HEK293 (cell line): ENCODE measurements around the gene KANSL1.

ENCODE experiments used
- CTCF ChIP-seq: fragments of 450-650 bp; formaldehyde crosslinking; IDR thresholded peaks from 2 replicates; pipeline ENCODE4 v1.5.1; 2016; ENCODE audit warnings: missing biosample characterization, missing genetic modification characterization
- EGR2 ChIP-seq: fragments of 450-650 bp; formaldehyde crosslinking; IDR thresholded peaks from 2 replicates; pipeline ENCODE4 v1.5.1; 2016; ENCODE audit warnings: low read depth, missing biosample characterization, missing genetic modification characterization
- GLI4 ChIP-seq: fragments of 450-650 bp; formaldehyde crosslinking; IDR thresholded peaks from 2 replicates; pipeline ENCODE4 v1.5.1; 2016; ENCODE audit warnings: missing biosample characterization, missing genetic modification characterization
- ZBTB11 ChIP-seq: fragments of 450-650 bp; formaldehyde crosslinking; conservative IDR thresholded peaks from 2 replicates; pipeline ENCODE4 v1.5.1; 2016; ENCODE audit warnings: low read depth, missing biosample characterization, missing genetic modification characterization
- ZNF398 ChIP-seq: fragments of 450-650 bp; formaldehyde crosslinking; IDR thresholded peaks from 2 replicates; pipeline ENCODE4 v1.5.1; 2017; ENCODE audit warnings: missing biosample characterization, missing genetic modification characterization
- ZNF48 ChIP-seq: fragments of 450-650 bp; formaldehyde crosslinking; IDR thresholded peaks from 2 replicates; pipeline ENCODE4 v1.5.1; 2016; ENCODE audit warnings: missing biosample characterization, missing genetic modification characterization
- ZNF488 ChIP-seq: fragments of 450-650 bp; formaldehyde crosslinking; IDR thresholded peaks from 2 replicates; pipeline ENCODE4 v1.5.1; 2016; ENCODE audit warnings: missing biosample characterization, missing genetic modification characterization
- ZNF704 ChIP-seq: fragments of 450-650 bp; formaldehyde crosslinking; IDR thresholded peaks from 2 replicates; pipeline ENCODE4 v1.5.1; 2016; ENCODE audit warnings: missing biosample characterization, missing genetic modification characterization
- ZNF776 ChIP-seq: fragments of 450-650 bp; formaldehyde crosslinking; IDR thresholded peaks from 2 replicates; pipeline ENCODE4 v1.5.0; 2017; ENCODE audit warnings: missing biosample characterization, missing genetic modification characterization, borderline replicate concordance

GRCh38 chr17:46198233-46198632, 5.0 kb upstream of the KANSL1 start:
- TF ChIP-seq ZNF488 (tag by site-specific recombination) (no peak), ZNF776 (tag by site-specific recombination) (no peak), ZNF48 (tag by site-specific recombination) (no peak), CTCF (tag by site-specific recombination) (no peak), EGR2 (tag by site-specific recombination) (no peak), ZNF398 (no peak), ZBTB11 (tag by site-specific recombination) (no peak), GLI4 (tag by site-specific recombination) (no peak), ZNF704 (tag by site-specific recombination) (no peak)
